GM18499 (cell line): ENCODE data around the gene GPR18.
A peak's percentile ranks its signal among the peaks of the same experiment; 100 is the strongest.
"Not testable (repeated sequence)": the region's sequence is repeated elsewhere in the genome, so short reads cannot be mapped to it uniquely, and the experiment has no call there.

Experiments used
- ATAC-seq: cut with Tn5 transposase; IDR thresholded peaks from one replicate; pipeline ENCODE4 v1.9.1; 2021; ENCODE audit warnings: moderate number of reproducible peaks; ENCODE audit not compliant: insufficient read depth, unreplicated experiment

GPR18 gene

DNA sequence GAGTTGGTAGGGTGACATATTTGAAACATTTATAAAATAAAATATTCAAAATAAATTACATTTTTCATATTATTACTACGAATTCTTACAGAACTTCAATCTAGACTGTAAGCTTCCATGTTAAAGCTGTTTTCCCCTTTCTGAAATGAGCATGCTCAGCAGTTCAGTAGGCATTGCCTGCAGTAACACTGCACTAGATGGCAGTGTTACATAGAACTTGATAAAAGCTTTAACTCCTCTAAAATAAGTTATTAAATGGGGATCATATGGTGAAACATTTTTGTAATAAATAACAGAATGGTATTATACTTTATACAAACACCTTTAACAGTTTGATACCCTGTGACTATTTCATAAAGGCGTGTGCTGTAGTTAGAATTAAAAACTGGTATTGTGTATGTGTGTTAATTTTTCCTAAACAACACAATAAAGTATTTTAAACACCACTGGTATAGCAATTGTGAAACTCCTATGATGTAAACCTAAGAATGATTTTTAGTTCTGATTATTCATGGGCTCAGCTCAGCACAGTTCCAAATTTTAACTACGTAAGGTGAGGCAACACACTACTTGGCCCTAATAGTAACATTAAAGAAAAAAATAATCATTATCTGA, 11.6 kb upstream of the GPR18 start:
- peak; percentile 58 for ATAC-seq

DNA sequence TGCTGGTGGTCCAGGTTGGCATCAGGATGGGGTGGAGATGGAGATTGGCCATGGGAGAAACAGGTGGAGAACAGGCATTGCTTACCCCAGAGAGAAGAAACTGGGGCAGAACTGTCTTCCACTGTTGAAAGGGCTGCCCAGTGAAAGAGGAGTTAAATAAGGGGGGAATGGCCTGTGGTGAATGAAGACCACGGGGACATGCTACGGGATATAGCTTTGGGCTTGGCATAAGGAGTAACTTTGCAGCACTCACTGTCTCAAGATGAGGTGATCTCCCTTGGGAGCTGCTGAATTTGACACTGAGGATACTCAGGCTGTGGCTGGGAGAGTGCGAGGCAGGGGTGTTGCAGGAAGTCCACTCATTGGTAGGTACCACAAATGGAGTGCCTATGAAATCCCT, 10.6 kb upstream of the GPR18 start:
- no peak for ATAC-seq

DNA sequence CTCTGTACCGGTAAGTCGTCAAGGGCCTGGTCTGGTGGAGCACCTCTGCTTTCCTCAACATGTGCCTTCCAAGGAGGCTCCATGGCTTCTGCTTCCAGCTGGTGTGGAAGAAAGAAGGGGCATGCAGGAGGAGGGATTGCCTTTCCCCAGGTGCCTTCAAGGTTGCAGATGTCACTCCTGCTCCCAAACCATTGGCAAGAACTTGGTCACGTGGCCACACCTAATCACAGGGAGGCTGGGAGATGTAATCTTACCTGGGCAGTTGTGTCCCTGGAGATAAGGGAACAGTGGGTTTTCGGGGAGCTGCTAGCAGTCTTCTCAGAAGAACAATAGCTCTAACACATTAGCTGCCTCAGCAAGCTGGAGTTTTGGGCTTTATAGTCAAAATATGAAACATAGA, 9.7 kb upstream of the GPR18 start:
- no peak for ATAC-seq

DNA sequence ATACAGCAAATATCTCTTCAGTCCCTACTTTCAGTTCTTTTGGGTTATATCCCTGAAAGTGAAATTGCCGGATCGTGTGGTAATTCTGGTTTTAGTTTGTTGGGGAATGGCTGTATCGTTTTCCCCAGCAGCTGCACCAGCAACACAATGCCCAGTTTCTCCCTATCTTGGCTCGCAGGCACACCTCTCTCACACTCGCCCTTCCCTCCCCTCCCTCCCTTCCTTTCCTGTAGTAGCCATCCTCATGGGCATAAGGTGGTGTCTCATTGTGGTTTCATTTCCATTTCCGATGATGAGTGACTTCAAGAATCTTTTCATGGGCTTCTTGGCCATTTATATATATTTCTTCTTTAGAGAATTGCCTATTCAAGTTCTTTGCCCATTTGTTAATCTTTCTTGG, 8.6 kb upstream of the GPR18 start:
- ATAC-seq: no peak

DNA sequence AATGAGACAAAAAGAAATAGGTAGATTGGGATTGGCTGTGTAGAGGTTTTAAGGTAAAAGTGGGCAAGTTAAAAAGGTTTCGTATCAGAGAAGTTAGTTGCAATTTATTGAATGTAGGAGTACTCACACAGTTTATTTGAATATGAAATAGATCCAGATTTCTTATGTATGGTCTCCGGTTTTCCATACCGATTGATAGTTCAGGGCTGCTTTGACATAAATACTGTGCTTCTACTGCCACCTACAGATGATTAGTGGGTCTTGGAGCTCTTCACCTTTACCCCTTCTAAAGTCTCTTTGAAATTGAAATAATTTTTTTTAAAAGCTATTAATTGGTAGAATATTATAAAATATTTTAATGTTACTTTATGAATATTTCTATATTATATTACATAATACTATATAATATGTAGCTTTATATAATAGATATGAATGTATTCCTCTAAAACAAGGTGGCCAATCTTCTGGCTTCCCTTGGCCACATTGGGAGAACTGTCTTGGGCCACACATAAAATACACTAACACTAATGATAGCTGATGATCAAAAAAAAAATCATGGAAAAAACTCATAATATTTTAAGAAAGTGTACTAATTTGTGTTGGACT, 7.7 kb upstream of the GPR18 start:
- ATAC-seq: no peak

DNA sequence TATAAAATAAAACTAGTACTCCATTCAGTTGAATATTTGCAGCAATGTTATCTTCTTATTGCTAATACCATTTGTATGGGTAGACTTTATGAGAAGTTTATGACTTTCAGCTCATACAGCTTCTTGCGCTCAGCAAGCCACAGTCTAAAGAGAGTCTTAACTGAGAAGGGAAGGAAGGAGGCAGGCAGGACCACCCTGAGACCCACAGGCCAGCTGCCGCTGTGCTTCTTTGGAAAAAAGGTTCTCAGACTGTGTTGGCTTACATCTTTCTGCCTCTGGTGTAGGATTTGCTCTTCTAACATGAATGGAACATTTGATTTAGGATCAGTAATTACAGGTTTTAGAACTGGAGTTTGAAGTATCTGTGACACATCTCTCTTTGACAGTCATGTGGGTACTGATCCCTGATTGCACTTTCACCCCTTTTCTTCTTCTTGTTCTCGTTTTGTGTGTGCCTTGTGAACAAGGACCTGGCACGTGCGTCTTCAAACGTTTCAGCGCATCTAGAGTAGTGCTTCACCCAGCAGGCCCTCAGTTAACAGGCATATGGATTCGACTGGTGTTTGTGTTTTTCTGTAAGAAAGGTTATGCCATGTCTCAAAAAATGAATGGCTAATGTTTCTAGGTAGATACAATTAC, 7.1 kb upstream of the GPR18 start:
- ATAC-seq: no peak

DNA sequence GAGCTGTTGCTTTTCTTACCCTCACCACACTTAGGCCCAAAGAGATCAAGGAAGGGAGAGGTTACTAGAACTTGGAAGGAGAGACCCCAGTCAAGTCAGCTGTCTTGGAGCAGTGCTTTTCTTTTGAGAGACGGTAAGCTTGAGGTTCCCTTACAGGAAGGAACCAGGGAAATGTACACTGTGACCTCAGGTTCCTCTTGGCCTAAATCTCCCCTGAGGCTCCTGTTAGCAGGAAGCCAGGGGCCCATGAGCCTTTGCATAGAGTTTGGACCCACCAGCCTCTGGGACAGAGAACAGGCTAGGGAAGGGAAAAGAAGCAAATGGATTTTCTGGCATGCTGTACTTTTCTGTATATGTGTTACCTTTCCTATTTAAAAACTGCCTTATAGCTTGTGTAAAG, 5.9 kb upstream of the GPR18 start:
- no peak for ATAC-seq

DNA sequence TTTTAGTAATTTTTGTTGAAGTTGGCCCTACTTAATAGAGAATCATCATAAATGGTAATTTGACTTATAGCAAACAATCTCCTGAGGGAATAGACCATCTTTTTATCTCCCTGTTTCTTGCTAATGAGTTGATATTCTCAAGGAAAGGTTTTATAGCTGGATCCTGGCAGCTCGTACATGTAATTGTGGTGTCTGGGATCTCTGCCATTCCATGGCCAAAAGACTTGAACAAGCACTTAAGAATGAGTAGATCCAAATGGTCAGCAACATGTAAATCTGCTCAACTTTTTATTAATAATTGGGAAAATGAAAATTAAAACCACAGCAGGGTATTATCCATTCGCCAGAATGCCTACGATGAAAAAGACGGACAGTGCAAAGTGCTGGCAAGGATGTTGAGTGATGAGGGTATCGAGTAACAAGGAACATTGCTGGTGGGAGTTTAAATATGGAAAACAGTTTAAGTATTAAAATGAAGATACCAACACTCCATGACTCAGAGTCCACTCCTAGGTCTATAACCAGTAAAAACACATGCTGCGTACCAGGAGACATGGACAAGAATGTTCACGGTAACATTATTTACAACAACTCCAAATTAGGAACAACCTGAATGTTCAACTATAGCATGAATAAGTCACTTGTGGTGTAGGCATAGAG, 5.1 kb upstream of the GPR18 start:
- ATAC-seq: no peak

DNA sequence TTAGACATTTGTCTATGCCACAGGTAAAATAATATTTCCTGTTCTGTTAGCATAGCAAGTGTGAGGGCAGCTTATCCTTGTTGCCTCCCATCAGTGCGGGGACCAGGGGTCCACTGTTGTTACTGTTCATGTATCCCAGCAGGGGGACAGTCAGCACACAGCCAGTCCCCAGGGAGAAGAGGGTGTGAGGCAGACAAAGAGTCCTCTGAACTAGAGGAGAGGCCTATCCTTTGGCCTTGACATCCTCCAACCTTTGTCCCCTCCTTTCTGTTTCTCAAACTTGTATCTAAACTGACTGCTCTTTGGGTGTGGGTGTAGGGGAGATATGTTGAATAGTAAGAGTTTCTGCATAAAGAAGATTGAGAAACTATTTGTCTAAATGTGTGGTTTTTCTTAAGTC, 2.9 kb upstream of the GPR18 start:
- no peak for ATAC-seq

DNA sequence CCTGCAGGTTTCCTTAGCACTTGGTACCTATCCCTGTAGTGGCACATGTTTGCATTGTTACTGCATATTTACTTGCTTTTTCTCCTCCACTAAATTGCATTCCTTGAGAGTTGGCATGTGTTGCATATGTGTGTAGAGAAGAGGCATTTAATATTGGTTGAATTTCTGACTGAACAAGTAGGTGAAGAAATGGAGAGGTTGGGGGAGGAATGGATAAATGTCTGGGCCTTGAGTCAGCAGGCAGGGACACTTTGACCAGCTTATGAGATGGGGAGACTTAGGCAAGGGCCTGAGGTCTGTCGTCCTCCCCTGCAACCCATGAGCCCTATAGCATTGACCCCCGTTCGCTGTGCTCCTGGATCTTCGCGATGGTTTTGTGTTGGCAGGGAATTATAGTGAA, 2.0 kb upstream of the GPR18 start:
- ATAC-seq: no peak

DNA sequence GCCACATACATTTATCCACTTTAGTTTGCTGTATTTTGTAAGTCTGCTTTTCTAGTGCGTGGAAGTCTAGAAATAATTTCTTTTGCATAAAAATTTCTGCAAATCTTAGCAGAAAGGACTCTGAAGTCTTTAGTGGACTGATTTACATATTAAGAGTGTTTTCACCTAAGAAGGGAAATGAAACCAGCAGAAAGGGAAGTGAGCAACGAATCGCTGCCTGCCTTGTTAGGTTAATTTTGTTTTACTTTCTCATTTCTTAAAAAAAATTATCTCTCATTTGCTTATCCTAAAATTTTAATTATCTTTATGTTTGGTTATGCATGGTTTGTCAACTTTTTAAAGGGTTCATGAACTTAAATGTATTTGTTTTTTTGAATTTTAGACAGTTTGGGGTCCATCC, 767 bp upstream of the GPR18 start:
- ATAC-seq: peak; percentile 47

DNA sequence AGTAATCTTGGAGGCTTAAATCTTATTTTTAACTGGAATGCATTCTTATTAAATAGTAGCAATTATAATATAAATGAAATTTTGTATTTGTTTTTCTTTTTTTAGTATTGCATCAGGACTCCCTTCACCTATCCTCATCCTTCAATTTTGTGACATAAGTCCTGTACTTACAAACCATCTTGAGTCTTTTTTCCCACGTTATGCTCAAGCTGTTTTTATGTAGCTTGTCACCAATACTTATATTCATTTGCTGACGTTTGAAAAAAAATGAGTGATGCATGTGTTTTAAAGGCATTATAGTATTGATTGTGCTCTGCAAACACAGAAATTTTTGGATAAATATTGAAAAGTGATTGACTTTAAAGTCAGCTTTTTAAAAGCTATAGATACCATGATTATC, 888 bp downstream of the GPR18 start:
- no peak for ATAC-seq

DNA sequence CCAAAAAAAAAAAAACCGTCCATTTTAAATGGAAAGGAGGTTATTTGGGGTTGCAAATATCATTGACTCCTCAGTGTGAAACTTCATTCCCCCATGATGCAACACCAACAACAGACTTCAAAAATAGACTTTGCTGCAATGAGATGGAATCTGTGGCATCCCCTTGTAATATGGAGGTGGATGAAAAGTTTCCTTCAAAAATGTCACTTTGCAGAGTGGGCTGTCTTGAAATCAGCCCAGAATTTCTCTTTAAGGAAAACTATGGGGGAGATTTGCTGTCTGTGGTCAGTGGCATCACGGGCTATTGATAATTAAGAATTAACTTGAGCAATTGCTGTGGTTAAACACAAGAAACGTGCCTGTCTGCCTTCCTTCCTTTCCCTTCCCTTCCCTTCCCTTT, 1.5 kb downstream of the GPR18 start:
- ATAC-seq: no peak

DNA sequence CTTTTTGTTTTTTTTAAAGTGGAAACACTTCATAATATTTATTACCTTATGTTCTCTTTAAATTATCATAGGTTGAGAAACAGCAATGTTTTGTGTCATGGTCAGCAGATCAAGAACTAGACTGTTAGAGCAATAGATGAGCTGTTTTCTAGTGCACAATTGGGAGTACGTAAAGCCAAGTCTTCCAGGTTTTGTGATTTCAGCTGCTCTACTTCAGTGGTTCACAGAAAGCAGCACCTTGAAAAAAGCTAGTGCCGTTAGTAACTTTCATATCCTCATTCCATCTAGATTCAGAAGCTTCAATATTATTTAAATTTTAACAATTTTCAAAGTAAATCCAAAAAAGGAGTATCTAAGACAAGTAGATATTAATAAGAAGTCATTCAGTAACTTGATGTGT, 1.9 kb downstream of the GPR18 start:
- no peak for ATAC-seq

DNA sequence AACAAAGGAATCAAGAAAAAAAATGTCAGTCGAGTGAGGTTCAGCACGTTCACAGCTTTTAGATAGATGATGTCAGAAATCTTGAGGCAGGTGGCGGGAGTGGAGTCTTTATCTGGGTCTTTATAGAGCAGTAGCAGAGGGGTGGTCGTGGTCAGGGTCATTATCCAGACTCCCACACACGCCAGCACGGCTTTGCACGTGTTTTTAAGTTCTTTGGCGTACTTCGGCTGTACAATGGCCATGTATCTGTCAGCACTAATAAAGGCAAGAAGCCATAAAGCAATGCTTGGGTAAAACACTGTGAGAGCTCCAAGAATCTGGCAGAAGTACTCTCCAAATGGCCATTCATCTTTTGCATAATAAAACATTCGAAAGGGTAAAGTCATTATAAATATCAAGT, 2.9 kb downstream of the GPR18 start:
- ATAC-seq: no peak

DNA sequence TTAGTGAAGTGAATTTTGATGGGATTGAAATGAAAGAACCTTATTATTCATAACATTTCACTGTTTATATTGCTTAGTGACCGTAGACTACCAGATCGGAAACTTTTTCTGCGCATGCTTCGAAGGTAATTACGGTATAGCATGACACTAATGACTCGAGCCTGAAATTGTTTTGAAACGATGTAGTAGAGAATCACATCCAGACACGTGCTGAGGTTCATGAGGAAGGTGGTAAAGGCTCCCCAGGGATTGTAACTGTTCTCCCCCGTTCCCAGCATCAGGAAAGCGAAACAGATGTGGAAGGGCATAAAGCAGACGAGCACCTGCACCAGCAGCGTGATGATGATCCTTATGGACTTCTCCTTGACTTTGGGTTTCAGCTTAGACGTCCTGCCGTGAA, 3.3 kb downstream of the GPR18 start:
- no peak for ATAC-seq

DNA sequence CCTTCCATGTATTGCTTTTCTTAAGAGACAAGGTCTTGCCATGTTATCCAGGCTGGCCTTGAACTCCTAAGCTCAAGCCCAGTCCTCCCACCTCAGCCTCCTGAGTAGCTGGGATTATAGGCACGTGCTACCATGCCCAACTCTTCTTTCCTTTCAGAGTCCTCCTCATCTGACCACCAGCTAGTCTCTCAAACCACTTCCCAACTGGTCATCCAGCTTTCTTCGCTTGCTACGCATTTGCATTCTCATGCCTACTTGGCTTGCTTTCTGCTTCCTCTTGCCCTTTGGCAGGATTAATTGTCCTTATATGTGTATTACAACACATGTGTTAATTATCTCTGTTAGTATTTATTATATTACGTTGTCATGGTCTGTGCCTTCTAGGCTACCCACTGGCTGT, 6.3 kb downstream of the GPR18 start:
- ATAC-seq: no peak

DNA sequence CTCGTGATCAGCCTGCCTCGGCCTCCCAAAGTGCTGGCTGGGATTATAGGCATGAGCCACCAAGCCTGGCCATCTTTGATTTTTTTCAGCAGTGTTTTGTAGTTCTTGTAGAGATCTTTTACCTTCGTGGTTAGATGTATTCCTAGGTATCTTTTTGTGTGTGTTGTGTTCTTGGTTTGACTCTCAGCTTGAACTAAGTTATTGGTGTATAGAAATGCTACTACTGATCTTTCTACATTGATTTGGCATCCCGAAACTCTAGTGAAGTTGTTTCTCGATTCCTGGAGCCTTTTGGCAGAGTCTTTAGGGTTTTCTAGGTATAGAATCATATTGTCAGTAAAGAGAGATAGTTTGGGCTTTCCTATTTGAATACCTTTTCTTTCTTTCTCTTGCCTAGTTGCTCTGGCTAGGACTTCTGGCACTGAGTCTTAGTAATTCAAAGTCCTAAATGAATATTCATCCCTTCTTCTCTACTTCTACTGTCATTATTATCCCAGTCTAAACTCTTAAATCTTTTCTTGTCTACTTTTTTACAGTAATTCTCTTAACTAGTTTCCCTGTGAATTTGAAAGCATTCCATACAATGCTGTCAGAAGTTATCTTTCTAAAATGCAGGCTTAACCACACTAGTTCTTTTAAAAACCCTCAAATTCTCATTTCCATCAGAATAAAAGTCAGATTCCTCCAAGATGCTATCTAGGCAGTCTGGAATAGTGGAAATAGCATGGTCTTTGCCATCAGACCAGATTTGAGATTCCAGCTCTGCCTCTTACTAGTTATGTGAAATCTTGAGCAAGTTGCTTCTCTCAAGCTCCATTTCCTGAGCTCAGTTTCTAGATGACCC, 7.0 kb downstream of the GPR18 start:
- no peak for ATAC-seq

DNA sequence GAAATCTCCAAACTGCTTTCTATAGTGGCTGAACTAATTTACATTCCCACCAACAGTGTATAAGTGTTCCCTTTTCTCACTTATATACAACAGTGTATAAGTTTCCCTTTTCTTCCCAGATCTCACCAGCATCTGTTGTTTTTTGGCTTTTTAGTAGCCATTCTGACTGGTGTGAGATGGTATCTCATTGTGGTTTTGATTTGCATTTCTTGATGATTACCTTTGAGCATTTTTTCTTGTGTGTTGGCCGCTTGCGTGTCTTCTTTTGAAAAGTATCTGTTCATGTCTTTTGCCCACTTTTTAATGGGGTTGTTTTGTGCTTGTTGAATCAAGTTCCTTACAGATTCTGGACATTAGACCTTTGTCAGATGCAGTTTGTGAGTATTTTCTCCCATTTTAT, 8.6 kb downstream of the GPR18 start:
- ATAC-seq: not testable (repeated sequence)

DNA sequence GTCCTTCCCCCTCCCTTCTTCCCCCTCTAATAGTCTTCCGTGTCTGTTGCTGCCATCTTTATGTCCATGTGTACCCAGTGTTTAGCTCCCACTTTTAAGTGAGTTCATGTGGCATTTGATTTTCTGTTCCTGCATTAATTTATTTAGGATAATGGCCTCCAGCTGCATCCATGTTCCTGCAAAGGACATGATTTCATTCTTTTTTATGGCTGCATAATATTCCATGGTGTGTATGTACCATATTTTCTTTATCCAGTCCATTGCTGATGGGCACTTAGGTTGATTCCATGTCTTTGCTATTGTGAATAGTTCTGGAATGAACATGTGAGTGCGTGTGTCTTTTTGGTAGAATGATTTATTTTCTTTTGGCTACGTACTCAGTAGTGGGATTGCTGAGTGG, 9.0 kb downstream of the GPR18 start:
- not testable (repeated sequence) for ATAC-seq

DNA sequence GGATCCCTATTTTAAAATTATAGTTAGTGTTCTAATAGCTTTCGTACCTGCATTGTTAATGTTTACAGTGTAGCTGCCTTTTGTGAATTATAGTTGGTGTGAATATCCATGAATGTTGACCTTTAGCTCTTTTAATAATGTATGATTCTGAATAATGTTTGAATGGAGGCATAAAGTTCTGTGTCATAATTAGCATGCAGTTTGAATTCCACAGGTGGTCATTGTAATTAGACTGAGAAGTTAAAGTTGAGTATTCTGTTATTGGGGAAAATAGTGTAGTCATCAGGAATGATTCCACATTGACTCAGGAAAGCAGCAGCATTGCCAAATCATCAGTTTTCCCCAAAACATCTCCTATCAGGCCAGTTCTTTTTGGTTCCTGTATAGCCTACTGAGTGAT, 12.1 kb downstream of the GPR18 start:
- no peak for ATAC-seq
